ENCODE measurements around the gene NFIX.

DNA sequence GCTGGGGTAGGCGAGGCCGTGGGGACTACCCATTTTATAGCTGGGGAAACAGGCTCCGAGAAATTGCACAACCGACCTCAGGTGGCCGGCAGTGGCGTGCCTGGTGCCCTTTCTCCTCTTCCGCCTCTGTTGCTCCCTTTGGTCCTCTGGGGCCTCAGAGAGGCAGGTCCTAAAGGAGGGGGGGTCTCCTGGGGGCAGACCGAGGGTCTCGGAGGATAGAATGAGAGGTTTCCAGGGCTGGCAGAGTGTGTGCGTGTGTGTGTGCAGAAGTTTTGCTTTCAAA, 143.6 kb downstream of the NFIX start:
- TF ChIP-seq, protein P1, sequence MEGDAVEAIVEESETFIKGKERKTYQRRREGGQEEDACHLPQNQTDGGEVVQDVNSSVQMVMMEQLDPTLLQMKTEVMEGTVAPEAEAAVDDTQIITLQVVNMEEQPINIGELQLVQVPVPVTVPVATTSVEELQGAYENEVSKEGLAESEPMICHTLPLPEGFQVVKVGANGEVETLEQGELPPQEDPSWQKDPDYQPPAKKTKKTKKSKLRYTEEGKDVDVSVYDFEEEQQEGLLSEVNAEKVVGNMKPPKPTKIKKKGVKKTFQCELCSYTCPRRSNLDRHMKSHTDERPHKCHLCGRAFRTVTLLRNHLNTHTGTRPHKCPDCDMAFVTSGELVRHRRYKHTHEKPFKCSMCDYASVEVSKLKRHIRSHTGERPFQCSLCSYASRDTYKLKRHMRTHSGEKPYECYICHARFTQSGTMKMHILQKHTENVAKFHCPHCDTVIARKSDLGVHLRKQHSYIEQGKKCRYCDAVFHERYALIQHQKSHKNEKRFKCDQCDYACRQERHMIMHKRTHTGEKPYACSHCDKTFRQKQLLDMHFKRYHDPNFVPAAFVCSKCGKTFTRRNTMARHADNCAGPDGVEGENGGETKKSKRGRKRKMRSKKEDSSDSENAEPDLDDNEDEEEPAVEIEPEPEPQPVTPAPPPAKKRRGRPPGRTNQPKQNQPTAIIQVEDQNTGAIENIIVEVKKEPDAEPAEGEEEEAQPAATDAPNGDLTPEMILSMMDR (IDR thresholded peaks at IDR 0.05; ENCODE audit: borderline replicate concordance, extremely low read depth, low read length, poor library complexity, severe bottlenecking), result no peak
- TF ChIP-seq EZH2 (IDR thresholded peaks at IDR 0.05; ENCODE audit: borderline replicate concordance, low read depth, low read length, severe bottlenecking), result no peak
